HEK293 (cell line): ENCODE measurements around the gene SNRPA1.

ENCODE experiments used
- CTCF ChIA-PET: fragments of 350-600 bp; formaldehyde crosslinking; extraction: SDS; loops from one replicate; lab custom pipeline; 2021; ENCODE audit warnings: antibody characterized with exemption; lab: Yijun Ruan, JAX
- POLR2A ChIA-PET: fragments of 300-600 bp; formaldehyde crosslinking; extraction: SDS; loops from one replicate; lab custom pipeline; 2020; ENCODE audit warnings: antibody characterized with exemption, inconsistent platforms; lab: Yijun Ruan, JAX
- H3K27ac ChIP-seq: fragments of 200-500 bp; sonication (Bioruptor generic); 2 replicates; pipeline ENCODE4 v1.5.1; 2014; ENCODE audit warnings: low read depth, low read length, control low read depth, inconsistent platforms; ENCODE audit errors: extremely low read depth
- H3K36me3 ChIP-seq, 2 experiments: fragments of 200-500 bp in 1 of 2; sonication (Bioruptor generic) in 1 of 2; 1 replicate in 1 of 2; 2 replicates in 1 of 2; pipeline ENCODE4 v1.5.1; 2014 to 2017; ENCODE audit warnings: inconsistent platforms in 2 of 2, low read length in 2 of 2; ENCODE audit not compliant: control insufficient read depth in 2 of 2, insufficient read depth in 1 of 2
- H3K4me1 ChIP-seq: fragments of 200-500 bp; sonication (Bioruptor generic); 2 replicates; pipeline ENCODE4 v1.5.1; 2014; ENCODE audit warnings: mild to moderate bottlenecking, low read length, inconsistent platforms; ENCODE audit not compliant: control insufficient read depth, insufficient read depth
- H3K4me3 ChIP-seq: 2 replicates; pipeline ENCODE4 v1.5.1; 2011; ENCODE audit warnings: low read depth, mild to moderate bottlenecking, control low read depth, low read length, moderate library complexity
- H3K9me3 ChIP-seq: fragments of 200-500 bp; sonication (Bioruptor generic); 2 replicates; pipeline ENCODE4 v1.5.1; 2014; ENCODE audit warnings: low read depth, low read length, inconsistent platforms; ENCODE audit not compliant: control insufficient read depth, insufficient read depth
- KLF8 ChIP-seq: fragments of 450-650 bp; formaldehyde crosslinking; IDR thresholded peaks from 2 replicates; pipeline ENCODE4 v1.5.1; 2016; ENCODE audit warnings: missing biosample characterization, missing genetic modification characterization
- MZF1 ChIP-seq: fragments of 450-650 bp; formaldehyde crosslinking; IDR thresholded peaks from 2 replicates; pipeline ENCODE4 v1.5.1; 2017; ENCODE audit warnings: missing biosample characterization, missing genetic modification characterization, borderline replicate concordance
- SALL2 ChIP-seq: fragments of 450-650 bp; formaldehyde crosslinking; IDR thresholded peaks from 2 replicates; pipeline ENCODE4 v1.5.0; 2017; ENCODE audit warnings: missing biosample characterization, mild to moderate bottlenecking, missing genetic modification characterization, borderline replicate concordance
- WT1 ChIP-seq: fragments of 450-650 bp; formaldehyde crosslinking; IDR thresholded peaks from 2 replicates; pipeline ENCODE4 v1.5.1; 2016; ENCODE audit warnings: missing biosample characterization, missing genetic modification characterization
- ZBTB11 ChIP-seq: fragments of 450-650 bp; formaldehyde crosslinking; conservative IDR thresholded peaks from 2 replicates; pipeline ENCODE4 v1.5.1; 2016; ENCODE audit warnings: low read depth, missing biosample characterization, missing genetic modification characterization
- ZFP37 ChIP-seq: fragments of 450-650 bp; formaldehyde crosslinking; IDR thresholded peaks from 2 replicates; pipeline ENCODE4 v1.5.1; 2016; ENCODE audit warnings: missing biosample characterization, missing genetic modification characterization
- ZNF112 ChIP-seq: fragments of 450-650 bp; formaldehyde crosslinking; IDR thresholded peaks from 2 replicates; pipeline ENCODE4 v1.5.0; 2017; ENCODE audit warnings: missing biosample characterization, missing genetic modification characterization
- ZNF140 ChIP-seq: fragments of 450-650 bp; formaldehyde crosslinking; IDR thresholded peaks from 2 replicates; pipeline ENCODE4 v1.5.1; 2016; ENCODE audit warnings: missing biosample characterization, missing genetic modification characterization
- ZNF146 ChIP-seq: fragments of 450-650 bp; formaldehyde crosslinking; IDR thresholded peaks from 2 replicates; pipeline ENCODE4 v1.5.1; 2016; ENCODE audit warnings: missing biosample characterization, missing genetic modification characterization
- ZNF398 ChIP-seq: fragments of 450-650 bp; formaldehyde crosslinking; IDR thresholded peaks from 2 replicates; pipeline ENCODE4 v1.5.1; 2017; ENCODE audit warnings: missing biosample characterization, missing genetic modification characterization
- ZNF555 ChIP-seq: fragments of 450-650 bp; formaldehyde crosslinking; conservative IDR thresholded peaks from 2 replicates; pipeline ENCODE4 v1.5.1; 2017; ENCODE audit warnings: missing biosample characterization, mild to moderate bottlenecking, missing genetic modification characterization, inconsistent platforms
- ZNF561 ChIP-seq: fragments of 450-650 bp; IDR thresholded peaks from 2 replicates; pipeline ENCODE4 v1.5.1; 2018; ENCODE audit warnings: missing biosample characterization, missing genetic modification characterization, borderline replicate concordance
- ZNF600 ChIP-seq: fragments of 450-650 bp; formaldehyde crosslinking; IDR thresholded peaks from 2 replicates; pipeline ENCODE4 v1.5.1; 2016; ENCODE audit warnings: missing biosample characterization, missing genetic modification characterization
- ZNF830 ChIP-seq: fragments of 450-650 bp; IDR thresholded peaks from 2 replicates; pipeline ENCODE4 v1.5.0; 2018; ENCODE audit warnings: missing biosample characterization, missing genetic modification characterization, low read depth, mild to moderate bottlenecking, moderate library complexity
- TF ChIP-seq, protein P1 (sequence below): fragments of 450-650 bp; formaldehyde crosslinking; conservative IDR thresholded peaks from 2 replicates; pipeline ENCODE4 v1.5.1; 2016; ENCODE audit warnings: low read depth, missing biosample characterization, missing genetic modification characterization
- TF ChIP-seq, protein P2 (sequence below): fragments of 450-650 bp; formaldehyde crosslinking; IDR thresholded peaks from 2 replicates; pipeline ENCODE4 v1.5.1; 2016; ENCODE audit warnings: missing biosample characterization, missing genetic modification characterization
- TF ChIP-seq, protein P3 (sequence below): fragments of 450-650 bp; formaldehyde crosslinking; IDR thresholded peaks from 2 replicates; pipeline ENCODE4 v1.5.0; 2017; ENCODE audit warnings: missing biosample characterization, missing genetic modification characterization, borderline replicate concordance

The SNRPA1 gene

GRCh38 chr15:101250873-101251829 lies 43.9 kb downstream of the SNRPA1 start (continued):
- TF ChIP-seq ZBTB11 (peak; percentile 69), ZNF112 (tag by site-specific recombination) (no peak), ZNF561 (peak; percentile 70; the same call in 1 of the 2 replicates), ZNF398 (no peak)

GRCh38 chr15:101250341-101250831 lies 44.7 kb downstream of the SNRPA1 start:
- Histone ChIP-seq H3K4me3 (peak overlapping the region; percentile 85), H3K36me3 (peaks cover 0 to 12% of the 10 kb centered on the region in 2 experiments; a peak in 1 of 3 replicates), H3K4me1 (peaks cover 20% of the 10 kb centered on the region)
- CTCF ChIA-PET = interaction anchor here (0.6 to 12.5 kb wide), 6 partner anchors 38 to 326 kb away, joined by 3 to 223 read pairs (median 3); no protein-coding TSS in a partner anchor
- POLR2A ChIA-PET = interaction anchor here (2.8 kb wide), 1 partner anchor 242 kb away, joined by 9 read pairs; no protein-coding TSS in a partner anchor
- TF ChIP-seq ZNF146 (tag by site-specific recombination) (no peak), MZF1 (tag by site-specific recombination) (peak; percentile 65; the same call in 1 of the 2 replicates), ZNF555 (tag by site-specific recombination) (no peak), ZNF600 (tag by site-specific recombination) (peak; percentile 24; the same call in 1 of the 2 replicates), ZNF830 (tag by site-specific recombination) (no peak), ZNF140 (no peak), KLF8 (tag by site-specific recombination) (no peak), WT1 (tag by site-specific recombination) (no peak), ZFP37 (tag by site-specific recombination) (0 out of 2 replicates have a peak, but pooled peaks have one; percentile 2), SALL2 (tag by site-specific recombination) (no peak)
- TF ChIP-seq, protein P1, sequence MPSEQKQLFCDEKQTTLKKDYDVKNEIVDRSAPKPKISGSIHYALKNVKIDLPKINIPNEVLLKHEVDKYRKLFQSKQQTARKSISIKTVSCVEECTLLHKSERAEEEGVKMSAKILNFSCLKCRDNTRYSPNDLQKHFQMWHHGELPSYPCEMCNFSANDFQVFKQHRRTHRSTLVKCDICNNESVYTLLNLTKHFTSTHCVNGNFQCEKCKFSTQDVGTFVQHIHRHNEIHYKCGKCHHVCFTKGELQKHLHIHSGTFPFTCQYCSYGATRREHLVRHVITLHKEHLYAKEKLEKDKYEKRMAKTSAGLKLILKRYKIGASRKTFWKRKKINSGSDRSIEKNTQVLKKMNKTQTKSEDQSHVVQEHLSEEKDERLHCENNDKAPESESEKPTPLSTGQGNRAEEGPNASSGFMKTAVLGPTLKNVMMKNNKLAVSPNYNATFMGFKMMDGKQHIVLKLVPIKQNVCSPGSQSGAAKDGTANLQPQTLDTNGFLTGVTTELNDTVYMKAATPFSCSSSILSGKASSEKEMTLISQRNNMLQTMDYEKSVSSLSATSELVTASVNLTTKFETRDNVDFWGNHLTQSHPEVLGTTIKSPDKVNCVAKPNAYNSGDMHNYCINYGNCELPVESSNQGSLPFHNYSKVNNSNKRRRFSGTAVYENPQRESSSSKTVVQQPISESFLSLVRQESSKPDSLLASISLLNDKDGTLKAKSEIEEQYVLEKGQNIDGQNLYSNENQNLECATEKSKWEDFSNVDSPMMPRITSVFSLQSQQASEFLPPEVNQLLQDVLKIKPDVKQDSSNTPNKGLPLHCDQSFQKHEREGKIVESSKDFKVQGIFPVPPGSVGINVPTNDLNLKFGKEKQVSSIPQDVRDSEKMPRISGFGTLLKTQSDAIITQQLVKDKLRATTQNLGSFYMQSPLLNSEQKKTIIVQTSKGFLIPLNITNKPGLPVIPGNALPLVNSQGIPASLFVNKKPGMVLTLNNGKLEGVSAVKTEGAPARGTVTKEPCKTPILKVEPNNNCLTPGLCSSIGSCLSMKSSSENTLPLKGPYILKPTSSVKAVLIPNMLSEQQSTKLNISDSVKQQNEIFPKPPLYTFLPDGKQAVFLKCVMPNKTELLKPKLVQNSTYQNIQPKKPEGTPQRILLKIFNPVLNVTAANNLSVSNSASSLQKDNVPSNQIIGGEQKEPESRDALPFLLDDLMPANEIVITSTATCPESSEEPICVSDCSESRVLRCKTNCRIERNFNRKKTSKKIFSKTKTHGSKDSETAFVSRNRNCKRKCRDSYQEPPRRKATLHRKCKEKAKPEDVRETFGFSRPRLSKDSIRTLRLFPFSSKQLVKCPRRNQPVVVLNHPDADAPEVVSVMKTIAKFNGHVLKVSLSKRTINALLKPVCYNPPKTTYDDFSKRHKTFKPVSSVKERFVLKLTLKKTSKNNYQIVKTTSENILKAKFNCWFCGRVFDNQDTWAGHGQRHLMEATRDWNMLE = no peak
- TF ChIP-seq, protein P2, sequence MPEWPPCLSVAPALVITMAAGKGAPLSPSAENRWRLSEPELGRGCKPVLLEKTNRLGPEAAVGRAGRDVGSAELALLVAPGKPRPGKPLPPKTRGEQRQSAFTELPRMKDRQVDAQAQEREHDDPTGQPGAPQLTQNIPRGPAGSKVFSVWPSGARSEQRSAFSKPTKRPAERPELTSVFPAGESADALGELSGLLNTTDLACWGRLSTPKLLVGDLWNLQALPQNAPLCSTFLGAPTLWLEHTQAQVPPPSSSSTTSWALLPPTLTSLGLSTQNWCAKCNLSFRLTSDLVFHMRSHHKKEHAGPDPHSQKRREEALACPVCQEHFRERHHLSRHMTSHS (tag by site-specific recombination) = no peak
- TF ChIP-seq, protein P3, sequence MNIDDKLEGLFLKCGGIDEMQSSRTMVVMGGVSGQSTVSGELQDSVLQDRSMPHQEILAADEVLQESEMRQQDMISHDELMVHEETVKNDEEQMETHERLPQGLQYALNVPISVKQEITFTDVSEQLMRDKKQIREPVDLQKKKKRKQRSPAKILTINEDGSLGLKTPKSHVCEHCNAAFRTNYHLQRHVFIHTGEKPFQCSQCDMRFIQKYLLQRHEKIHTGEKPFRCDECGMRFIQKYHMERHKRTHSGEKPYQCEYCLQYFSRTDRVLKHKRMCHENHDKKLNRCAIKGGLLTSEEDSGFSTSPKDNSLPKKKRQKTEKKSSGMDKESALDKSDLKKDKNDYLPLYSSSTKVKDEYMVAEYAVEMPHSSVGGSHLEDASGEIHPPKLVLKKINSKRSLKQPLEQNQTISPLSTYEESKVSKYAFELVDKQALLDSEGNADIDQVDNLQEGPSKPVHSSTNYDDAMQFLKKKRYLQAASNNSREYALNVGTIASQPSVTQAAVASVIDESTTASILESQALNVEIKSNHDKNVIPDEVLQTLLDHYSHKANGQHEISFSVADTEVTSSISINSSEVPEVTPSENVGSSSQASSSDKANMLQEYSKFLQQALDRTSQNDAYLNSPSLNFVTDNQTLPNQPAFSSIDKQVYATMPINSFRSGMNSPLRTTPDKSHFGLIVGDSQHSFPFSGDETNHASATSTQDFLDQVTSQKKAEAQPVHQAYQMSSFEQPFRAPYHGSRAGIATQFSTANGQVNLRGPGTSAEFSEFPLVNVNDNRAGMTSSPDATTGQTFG = no peak
- TF ChIP-seq, all 188 proteins: peak for 3
- Histone ChIP-seq H3K27ac (peak overlapping the region; percentile 49; the same call in 1 of the 2 replicates), H3K9me3 (no peaks in the 10 kb centered on the region)
